SH-SY5Y (cell line): ENCODE measurements around the gene PLEKHG4B.

Experiments
- GATA2 ChIP-seq: IDR thresholded peaks from 2 replicates; pipeline ENCODE4 v1.6.1; 2011; ENCODE audit warnings: mild to moderate bottlenecking, low read depth, low read length
- GATA3 ChIP-seq: IDR thresholded peaks from 2 replicates; pipeline ENCODE4 v1.6.1; 2011; ENCODE audit warnings: low read depth, mild to moderate bottlenecking, low read length, moderate library complexity

Gene PLEKHG4B

DNA sequence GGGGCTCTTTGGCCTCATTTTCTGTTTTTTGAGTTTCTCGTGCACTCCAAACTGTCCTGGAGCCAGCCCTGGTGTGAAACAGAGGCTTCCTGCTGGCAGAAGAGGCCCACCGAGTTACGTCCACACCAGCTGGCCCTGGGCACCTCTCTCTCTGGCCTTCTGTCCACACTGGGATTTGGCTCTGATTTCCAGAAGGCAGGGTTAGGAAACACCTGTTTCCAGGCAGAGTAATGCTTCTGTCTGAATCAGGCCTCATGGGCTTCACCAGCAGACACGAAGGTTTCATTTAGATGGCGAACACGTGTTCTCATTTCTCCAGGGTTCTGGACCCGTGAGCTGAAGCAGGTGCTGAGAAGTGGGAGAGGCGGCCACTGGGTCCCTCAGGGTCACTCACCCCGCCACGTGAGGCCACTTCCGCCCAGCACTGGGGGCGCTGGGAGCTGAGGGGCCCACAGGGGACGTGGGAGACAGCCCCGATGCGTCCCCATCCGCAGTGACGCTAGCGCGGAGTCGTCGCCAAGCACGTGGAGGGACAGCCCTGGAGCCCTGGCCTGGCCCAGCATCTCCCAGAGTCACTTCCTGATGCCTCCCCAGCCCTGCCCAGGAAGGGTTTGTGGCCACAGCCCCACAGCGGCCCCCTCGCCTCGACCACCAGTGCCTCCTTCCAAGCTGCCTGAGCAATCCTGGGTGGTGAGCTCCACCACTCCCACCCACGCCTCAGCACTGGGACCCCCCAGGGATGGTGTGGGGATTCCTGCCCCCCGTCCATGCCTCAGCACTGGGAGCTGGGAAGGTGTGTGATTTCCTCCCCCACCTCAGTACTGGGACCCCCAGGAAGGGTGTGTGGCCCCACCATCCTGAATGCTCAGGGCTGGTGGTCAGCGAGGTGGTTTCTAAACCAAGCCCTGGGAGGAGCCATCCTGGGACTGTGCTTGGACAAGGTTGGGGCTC, 94.4 kb downstream of the PLEKHG4B start:
- TF ChIP-seq GATA2 (no peak), GATA3 (no peak)

DNA sequence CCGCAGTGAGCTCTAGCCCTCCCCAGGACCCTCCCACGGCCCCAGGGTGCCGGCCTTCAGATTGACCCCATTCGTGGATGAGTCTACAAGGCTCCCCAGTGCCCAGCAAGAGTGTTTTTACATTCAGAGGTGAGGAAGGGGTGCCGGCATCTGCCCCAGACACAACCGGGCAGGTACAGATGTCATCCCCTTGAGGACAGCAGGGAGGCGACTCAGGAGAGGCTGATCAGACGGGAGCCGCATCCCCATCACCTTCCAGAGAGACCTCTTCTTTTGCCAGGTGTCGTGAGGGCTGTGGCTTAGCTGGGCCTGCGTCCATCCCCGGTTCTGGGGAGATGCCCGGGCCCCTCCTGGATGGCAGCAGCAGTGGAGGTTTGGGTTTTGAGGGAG, 95.1 kb downstream of the PLEKHG4B start:
- TF ChIP-seq GATA2, result no peak

DNA sequence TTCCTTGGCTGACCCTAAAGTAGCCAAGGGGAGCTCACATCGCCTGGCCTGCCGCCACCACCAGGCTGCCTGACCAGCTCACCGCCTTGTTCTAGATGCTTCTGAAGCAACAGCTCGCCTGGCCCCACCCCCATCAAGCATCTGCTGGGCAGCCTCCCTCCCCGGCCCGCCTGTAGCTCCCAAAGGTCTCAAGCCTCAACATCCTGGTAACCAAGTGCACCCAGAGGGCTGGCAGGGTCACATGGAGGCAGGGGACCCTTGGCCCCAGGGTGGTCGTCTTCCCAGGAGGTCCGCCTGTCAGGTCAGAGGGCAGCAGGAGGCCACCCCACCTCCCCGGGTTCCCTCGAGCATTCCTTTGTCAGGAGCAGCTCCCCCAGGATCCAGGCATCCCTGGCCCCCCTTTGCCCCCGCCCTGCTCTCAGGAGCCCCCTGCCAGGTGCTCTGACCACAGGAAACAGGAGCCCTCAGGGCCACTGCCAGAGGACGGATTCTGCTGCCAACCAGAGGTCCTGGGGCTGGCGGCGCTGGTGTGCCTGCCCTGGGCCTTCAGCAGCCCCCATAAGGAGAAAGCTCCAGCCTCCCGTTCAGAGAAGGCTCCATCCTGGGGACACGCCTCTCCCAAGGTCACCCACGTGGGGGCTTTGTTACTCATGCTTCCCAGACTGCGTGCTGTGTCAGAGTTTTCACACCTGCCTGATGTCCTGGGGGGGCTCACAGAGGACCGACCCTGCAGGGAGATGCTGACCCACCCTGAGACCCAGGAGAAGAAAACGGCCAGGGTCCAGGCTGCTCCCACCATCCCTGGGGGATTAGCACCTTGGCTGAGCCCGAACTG, 95.9 kb downstream of the PLEKHG4B start:
- TF ChIP-seq GATA3 (no peak), GATA2 (no peak)

DNA sequence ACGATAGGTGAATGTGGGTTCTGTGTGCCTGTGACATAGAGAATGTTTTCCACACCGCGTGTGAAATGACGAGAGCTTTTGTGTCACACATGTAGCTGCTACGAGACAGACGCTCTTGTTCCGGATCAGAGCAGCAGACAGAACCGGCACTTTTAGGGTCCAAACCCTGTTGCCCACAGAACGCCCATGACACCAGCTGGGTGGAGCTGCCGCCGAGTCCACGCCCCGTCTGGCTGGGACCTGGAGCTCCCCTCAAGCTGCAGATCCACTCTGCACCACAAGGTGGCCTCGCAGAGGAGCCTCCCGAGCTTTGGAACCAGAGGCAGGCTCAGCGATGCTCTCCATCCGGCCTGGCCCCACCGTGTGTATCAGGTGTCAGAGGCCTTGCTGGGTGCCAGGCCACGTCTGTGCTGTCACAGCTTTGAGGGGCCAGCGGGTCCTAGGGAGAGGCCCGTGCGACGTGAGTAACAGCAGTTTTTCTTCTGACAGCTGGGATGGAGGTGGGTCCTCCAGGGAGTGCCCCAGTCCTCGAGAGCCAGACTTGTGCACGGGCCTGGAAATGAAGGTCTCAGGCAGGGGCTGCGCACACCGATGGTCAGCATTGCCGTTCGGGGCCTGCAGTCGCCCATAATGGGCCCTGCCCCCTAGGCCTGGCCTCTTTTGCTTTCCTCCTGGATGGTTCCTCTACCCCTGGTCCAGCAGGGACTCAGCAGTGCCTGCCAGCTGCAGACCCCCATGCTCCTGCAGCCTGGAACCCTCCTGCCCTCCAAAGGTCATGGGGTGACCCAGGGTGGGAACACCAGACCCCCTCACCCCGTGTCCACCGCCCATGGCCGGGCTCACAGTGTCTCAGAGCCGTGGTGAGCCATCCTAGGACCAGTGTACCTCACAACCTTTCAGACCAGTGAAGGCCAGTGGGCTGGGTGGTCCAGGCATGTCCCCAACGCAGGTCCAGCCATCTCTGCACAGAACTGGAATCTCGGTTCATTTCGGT, 96.8 kb downstream of the PLEKHG4B start:
- no peak for TF ChIP-seq GATA3
- TF ChIP-seq GATA2, result no peak

DNA sequence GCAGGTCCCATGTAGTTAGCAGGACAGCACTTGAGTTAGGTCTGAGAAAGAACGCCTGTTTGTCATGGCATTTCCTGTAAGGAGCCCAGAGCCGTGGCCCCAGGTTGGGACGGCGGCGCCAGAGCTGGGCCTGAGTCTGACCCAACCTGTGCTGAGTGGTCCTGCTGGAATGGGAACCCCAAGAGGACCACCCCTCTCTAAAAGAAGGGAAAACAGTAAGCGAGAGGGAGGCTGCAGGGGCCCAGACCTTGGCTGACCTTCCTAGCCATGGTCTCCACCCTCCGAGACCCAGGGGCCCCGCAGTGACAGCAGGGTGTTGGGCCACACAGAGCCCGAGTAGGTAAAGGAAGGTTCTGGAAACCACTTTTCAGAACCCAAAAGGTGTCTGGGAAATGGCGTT, 97.5 kb downstream of the PLEKHG4B start:
- TF ChIP-seq GATA3 (no peak), GATA2 (no peak)

DNA sequence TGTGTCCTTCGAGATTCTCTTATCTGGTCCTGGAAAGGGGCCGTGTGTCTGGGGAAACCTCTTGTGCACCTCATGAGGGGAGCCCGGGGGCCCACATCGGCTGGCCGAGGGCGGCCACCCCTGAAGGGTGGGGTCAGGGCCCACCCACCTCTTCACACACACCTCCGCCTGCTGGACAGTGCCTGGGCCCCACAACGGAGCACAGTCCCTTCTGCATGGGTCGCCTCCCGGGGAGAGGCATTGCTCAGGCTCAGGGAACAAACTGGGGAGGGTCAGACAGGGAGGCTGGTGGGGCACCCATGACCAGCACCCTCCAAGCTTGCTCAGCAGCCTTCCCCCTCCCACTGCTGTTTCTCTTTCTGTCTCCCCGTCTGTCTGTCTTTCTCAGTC, 98.0 kb downstream of the PLEKHG4B start:
- TF ChIP-seq GATA2 (no peak), GATA3 (no peak)

DNA sequence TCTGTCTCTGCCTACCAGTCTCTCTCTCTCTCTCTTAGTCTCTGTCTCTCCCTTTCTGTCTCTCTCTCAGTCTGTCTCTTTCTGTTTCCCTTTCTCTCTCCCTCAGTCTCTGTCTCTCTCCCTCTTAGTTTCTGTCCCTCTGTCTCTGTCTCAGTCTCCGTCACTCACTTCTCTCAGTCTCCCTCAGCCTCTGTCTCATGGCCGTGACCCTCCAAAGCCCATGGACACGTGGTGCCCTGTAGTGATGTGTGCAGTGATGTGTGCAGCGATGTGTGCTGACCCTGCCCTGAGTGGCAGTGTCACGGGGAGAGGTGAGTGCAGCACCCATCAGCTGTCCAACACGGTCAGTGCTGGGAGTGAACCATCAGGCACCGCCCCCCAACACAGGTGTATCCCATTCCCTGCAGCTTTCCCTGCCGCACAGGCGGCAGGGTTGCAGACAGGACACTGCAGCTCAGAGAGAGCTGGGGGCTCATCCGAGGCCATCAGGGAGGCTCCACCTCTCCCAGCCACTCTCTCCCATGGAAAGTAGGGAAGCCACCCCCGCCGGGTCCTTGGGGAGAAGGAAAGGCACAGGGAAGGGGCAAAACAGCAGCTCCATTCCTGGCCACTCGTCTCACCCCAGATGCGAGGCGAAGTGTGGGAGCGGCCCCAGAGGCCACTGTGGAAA, 98.5 kb downstream of the PLEKHG4B start:
- no peak for TF ChIP-seq GATA2
- no peak for TF ChIP-seq GATA3

DNA sequence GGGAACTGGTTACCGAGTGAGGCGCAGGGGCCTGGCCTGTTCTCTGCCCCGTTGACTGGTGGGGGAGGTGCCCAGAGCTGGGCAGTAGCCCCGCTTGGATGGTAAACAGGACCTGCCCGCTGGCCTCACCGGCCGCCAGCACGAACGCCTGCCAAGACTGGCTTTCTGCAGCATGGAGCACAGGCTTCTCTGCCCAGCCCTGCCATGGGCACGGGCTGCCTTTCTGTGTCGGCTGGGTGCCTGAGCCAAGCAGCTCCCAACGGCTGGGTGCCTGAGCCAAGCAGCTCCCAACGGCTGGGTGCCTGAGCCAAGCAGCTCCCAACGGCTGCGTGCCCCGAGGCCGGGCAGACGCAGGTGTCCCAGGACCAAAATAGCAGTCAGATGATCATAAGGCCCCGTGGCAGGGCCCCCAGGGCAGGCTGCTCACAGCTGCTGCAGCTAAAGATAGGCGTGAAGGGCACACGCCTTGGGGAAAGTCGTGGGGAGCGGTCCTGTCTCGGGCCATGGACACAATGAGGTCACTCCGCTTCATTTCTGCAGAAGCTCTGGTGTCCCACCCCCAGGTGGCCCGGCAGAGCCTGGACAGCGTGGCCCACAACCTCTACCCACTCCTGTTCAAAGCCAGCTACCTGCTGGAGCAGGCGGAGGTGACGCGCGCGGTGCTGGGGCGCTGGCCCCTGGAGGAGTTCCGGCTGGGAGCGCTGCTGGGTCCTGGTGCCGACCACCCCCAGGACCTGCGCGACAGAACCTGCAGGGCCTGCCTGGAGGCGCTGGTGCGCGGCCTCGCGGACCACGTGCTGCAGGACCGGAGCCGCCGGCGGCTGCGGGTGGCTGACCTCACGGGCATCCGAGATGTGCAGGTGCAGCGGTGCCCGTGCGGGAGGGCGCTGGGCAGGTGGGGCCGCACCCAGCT, 99.3 kb downstream of the PLEKHG4B start, which contains the start of gene LRRC14B:
LRRC14B (plus strand) TSS at position 460 of the 913 bp plus-strand sequence; CDS start at position 504, 44 bp downstream.
- TF ChIP-seq GATA3 (no peak), GATA2 (no peak)

DNA sequence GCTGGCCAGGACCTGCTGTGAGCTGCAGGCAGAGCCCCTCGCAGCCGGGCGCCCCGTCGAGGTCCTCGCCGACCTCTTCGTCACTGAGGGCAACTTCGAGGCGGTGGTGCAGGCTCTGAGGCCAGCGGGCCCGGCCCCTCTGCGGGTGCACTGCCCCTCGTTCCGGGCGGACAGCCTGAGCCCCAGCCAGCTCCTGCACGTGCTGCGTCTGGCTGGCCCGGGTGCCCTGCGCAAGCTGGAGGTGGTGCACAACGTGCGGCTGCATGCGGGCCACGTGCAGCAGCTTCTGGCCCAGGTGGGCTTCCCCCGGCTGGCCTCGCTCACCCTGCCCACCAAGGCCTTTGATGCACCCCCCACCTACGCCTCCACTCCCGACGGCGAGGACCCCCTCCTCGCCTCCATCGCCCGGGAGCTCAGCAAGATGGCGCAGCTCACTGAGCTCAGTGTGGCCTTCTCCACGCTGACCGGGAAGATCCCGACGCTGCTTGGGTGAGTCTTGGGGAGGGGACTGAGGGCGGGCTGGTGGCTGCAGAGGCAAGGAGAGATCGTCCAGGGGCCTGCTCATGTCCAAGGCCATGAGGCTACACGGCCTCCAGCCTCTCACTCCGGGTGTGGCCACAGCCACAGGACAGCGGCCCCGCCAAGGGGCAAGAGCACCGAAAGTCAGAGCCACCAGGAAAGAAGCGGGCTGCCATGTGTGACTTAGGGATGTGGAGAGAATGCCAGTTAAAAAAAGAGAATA, 100.2 kb downstream of the PLEKHG4B start:
- TF ChIP-seq GATA3 (no peak), GATA2 (no peak)

DNA sequence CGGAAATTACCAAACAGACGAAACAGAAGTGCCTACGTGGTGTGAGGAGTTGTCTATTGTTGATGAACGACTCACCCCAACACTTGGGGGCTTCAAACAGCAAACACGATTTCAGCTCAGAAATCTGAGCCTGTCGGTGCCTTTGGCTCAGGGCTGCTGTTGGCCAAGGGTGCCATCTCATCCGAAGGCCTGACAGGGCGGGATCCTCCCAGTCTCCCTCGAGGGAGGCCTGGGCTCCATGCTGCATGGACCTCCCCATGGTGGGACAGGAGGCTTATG, 100.7 kb downstream of the PLEKHG4B start:
- TF ChIP-seq GATA3, result no peak
- no peak for TF ChIP-seq GATA2

DNA sequence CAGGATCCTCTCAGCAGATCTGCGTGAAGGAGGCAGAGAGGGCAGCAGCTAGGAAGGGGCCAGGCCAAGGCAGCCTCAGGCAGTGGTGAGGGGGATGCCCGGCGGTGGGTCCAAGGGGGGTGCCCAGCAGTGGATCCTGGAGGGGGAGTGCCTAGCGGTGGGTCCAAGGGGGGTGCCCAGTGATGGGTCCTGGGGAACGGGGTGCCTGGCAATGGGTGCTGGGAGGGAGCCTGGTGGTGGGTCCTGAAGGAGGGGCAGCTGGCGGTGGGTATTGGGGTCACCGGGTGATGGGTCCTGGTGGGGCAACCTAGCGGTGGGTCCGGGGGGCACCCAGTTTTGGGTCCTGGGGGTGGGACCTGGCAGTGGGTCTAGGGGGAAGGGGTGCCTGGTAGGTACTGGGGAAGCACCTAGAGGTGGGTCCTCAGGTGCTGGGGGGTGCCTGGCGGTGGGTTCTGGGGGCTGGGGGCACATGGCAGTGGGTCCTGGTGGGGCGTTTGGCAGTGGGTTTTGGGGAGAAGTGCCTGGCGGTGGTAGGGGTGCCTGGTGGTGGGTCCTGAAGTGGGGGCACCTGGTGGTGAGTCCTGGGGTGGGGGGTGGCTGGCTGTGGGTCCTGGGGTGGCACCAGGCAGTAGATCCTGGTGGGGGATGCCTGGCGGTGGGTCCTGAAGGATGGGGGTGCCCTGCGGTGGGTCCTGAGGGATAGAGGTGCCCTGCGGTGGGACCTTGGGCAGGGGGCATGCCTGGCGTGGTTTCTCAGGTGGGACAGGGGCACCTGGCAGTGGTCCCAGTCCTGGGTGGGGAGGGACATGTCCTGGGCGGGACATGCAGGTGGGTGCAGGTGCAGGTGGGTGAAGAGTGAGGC, 101.2 kb downstream of the PLEKHG4B start:
- TF ChIP-seq GATA2, result no peak
- no peak for TF ChIP-seq GATA3

DNA sequence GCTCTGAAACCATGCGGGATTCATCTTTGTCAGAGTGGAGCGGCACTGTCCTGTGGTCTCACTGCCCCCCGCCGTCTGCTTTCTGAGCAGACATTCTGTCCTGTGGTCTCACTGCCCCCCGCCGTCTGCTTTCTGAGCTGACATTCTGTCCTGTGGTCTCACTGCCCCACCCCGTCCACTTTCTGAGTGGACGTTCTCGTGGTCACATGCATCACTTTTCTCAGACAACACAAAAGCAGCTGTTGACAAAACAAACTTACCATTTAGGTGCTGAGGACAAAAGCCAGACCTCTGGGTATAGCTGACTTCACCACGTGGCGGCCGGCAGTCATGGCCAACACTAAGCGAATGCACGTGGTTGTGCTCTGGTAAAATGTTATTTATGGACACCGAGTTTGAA, 102.1 kb downstream of the PLEKHG4B start:
- TF ChIP-seq GATA3 (no peak), GATA2 (no peak)
